Osteocyte (in vitro differentiated cells): Measurements from ENCODE around the gene ZFHX3. TPM values are rescaled to one million over a fixed set of nuclear protein-coding genes. Genes with fewer than 3 reads are reported as not detected.

Source experiments
- DNase-seq: peaks from one replicate; pipeline ENCODE4 v3.0.0; 2021; ENCODE audit warnings: mixed read lengths; ENCODE audit not compliant: unreplicated experiment; ENCODE audit errors: extremely low spot score
- H3K27ac Mint-ChIP-seq: one replicate; pipeline ENCODE4 v1.8.0; 2021; ENCODE audit warnings: mild to moderate bottlenecking, mixed read lengths; ENCODE audit not compliant: unreplicated experiment
- H3K27me3 Mint-ChIP-seq: one replicate; pipeline ENCODE4 v1.8.0; 2021; ENCODE audit warnings: mixed read lengths; ENCODE audit not compliant: unreplicated experiment
- H3K36me3 Mint-ChIP-seq: one replicate; pipeline ENCODE4 v1.8.0; 2021; ENCODE audit warnings: mixed read lengths; ENCODE audit not compliant: unreplicated experiment
- H3K4me1 Mint-ChIP-seq: one replicate; pipeline ENCODE4 v1.8.0; 2021; ENCODE audit warnings: mixed read lengths; ENCODE audit not compliant: unreplicated experiment
- H3K4me3 Mint-ChIP-seq: one replicate; pipeline ENCODE4 v1.8.0; 2021; ENCODE audit warnings: mild to moderate bottlenecking, moderate library complexity, mixed read lengths; ENCODE audit not compliant: unreplicated experiment
- H3K9me3 Mint-ChIP-seq: one replicate; pipeline ENCODE4 v1.8.0; 2021; ENCODE audit warnings: mixed read lengths; ENCODE audit not compliant: unreplicated experiment
- CTCF ChIP-seq: fragments of 200-600 bp; sonication (generic); IDR thresholded peaks from 2 replicates; pipeline ENCODE4 v1.5.0; 2021; ENCODE audit warnings: antibody characterized with exemption, mild to moderate bottlenecking, moderate library complexity
- total RNA-seq: library from RNA; stranded (reverse); gene quantifications from 2 replicates; pipeline ENCODE4 v1.2.1, GENCODE V29; 2021

The ZFHX3 gene
- total RNA-seq, 1 donor from 2014 or later = 89.1 TPM

DNA sequence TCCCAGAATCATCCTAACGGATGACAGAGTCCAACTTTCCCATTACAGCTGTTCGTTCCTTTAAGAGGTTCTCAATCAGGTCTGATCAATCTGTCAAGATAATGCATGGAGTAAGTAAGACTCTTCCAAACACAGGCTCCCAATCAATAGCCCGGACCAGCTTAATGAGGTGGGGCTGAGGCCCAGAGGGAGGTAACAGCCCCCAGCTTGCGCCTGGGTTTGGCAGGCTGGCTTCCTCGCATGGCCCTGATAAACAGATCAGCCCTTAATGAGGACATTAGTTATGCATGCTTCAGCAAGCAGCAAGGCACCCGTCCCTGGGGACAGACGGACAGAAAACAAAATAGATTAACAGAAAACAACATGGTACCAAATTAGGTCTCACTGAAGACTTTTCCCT is 145.7 kb downstream of the ZFHX3 start:
- Mint-ChIP-seq H3K36me3 (peaks cover 24% of the 10 kb centered on the region), H3K4me3 (no peak overlapping the region), H3K27me3 (no peaks in the 10 kb centered on the region), H3K9me3 (no peaks in the 10 kb centered on the region), H3K4me1 (peaks cover 25% of the 10 kb centered on the region), H3K27ac (peak overlapping the region; percentile 35)
- DNase-seq = no peak
- no peak for TF ChIP-seq CTCF

DNA sequence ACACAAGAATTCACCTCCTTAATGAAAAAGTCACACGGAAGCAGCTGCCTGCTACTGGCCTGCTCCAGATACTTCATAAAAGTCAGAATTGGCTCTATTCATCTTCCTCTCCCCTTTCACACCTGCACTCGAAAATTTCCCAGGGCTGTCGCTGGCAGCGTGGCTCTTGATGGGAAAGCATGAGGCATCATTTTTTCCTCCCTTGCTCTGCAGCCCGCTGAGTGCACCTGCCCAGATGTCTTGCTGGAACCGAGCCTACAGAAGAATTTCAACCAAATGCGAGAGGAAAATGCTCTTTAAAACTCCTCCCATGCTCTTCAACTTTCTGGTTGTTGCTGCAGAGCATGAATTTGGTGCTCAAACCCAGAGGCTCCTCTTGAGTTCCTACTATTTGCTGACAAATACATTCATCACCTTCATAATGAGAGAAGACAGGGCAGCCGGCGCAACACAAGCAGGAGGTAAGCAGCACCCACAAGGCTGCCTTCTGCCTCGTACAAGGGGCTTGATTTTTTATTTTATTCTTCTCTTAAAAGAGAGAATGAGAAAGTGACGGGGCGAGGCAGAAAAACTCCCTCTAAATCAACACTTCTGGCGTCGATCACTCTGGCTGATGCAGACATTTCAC is 146.8 kb downstream of the ZFHX3 start:
- no peak for TF ChIP-seq CTCF
- peaks cover 34% of the 10 kb centered on the region for H3K36me3 Mint-ChIP-seq
- no peaks in the 10 kb centered on the region for H3K27me3 Mint-ChIP-seq
- H3K4me1 Mint-ChIP-seq = peaks cover 25% of the 10 kb centered on the region
- H3K9me3 Mint-ChIP-seq = no peaks in the 10 kb centered on the region
- no peak overlapping the region for H3K4me3 Mint-ChIP-seq
- no peak overlapping the region for H3K27ac Mint-ChIP-seq
- no peak for DNase-seq

DNA sequence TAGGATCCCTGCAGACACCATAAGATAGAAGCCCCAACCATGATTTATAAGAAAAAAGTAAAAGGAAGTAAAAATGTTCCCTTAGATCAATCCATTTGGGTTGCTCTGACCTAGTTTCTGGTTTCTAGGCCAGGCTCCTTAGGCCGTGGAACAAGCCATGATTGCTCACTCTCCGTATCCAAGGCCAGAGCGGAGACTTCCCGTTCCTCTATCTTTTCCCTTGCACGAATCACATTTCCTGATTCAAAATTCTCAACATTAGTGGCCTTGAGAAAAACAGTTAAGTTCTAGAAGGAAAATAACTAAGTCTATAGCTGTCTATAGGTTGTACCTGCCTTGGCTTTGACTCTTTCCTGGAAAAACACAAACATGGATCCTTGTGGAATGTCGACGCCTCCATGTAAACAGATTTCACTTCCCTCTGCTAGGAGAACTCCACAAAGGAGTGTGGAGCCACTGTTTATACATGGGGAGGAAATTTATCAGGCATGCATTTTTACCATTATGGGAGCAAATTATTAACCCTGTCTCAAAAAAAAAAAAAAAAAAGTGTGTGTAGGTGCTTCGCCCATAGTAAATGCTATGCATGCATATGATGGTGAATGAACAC is 149.6 kb downstream of the ZFHX3 start:
- Mint-ChIP-seq H3K27me3 (no peaks in the 10 kb centered on the region), H3K27ac (no peak overlapping the region), H3K36me3 (peaks cover 37% of the 10 kb centered on the region), H3K9me3 (no peaks in the 10 kb centered on the region), H3K4me3 (no peak overlapping the region), H3K4me1 (peaks cover 31% of the 10 kb centered on the region)
- no peak for DNase-seq
- TF ChIP-seq CTCF = no peak

DNA sequence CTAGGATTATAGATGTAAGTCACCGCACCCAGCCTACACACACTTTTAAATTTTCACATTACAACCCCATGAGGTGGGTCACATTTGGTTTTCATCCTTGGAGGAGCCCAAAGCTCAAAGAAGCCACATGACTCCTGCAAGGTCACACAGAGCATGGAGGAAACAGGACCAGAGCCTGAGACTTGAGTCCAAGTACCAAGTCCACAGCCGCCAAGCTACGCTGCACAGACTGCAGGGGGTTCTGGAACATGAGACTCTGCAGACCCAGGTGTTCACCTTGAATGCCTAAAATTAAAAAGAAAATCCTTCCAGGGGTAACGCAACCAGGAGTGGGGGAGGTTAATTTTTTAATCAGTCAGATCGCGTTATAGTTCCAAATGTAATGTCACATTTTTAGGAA is 150.2 kb downstream of the ZFHX3 start:
- H3K4me3 Mint-ChIP-seq = no peak overlapping the region
- DNase-seq = no peak
- no peaks in the 10 kb centered on the region for H3K27me3 Mint-ChIP-seq
- peaks cover 37% of the 10 kb centered on the region for H3K36me3 Mint-ChIP-seq
- H3K27ac Mint-ChIP-seq = no peak overlapping the region
- TF ChIP-seq CTCF = no peak
- no peaks in the 10 kb centered on the region for H3K9me3 Mint-ChIP-seq
- peaks cover 25% of the 10 kb centered on the region for H3K4me1 Mint-ChIP-seq

DNA sequence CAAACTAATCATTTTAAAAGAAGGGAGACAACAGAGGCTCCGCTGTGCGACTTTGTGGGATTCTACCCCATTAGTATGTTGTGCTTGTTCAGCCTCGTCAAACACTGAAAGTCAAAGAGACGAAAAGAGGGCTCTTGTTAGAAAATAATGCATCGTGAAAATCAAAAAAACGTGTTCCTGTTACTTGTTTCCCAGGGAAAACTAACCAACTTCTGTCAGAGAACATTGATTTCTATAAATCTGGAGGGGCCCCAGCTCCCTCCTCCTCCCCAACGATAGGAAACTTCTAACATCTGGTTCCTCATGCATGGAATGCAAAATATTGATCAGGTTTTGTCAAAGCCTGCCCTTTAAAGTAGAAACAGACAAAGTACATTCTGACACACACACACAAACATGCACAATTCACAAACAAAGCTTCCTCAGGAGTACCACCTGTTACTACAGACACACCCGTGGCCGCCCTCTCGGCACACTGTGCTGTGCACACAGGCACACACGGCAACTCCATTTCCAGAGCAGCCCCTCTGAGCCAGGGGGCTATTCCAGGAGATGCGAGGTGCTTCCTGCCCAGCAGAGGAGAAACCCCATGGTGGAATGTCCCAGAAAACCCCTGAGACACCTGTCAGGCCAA is 151.3 kb downstream of the ZFHX3 start:
- Mint-ChIP-seq H3K4me3 (no peak overlapping the region), H3K4me1 (peaks cover 26% of the 10 kb centered on the region), H3K27me3 (no peaks in the 10 kb centered on the region), H3K36me3 (peaks cover 36% of the 10 kb centered on the region), H3K9me3 (no peaks in the 10 kb centered on the region), H3K27ac (peak overlapping the region; percentile 52)
- no peak for TF ChIP-seq CTCF
- no peak for DNase-seq
